Panc1 (cell line): ENCODE data around the gene ESR1. TPM values are rescaled to one million over a fixed set of nuclear protein-coding genes. Genes with fewer than 3 reads are reported as not detected.

Experiments used
- ATAC-seq: fragments of 200-7000 bp; cut with Tn5 transposase; 2 replicates; pipeline ENCODE4 v1.9.1; 2020; ENCODE audit warnings: mild to moderate bottlenecking, moderate library complexity
- BruUV-seq: library from RNA; stranded (reverse); fragments of 400-500 nt; replicated peaks from 2 replicates; lab custom pipeline; 2021; lab: Mats Ljungman, UMichigan
- CTCF ChIA-PET: fragments of 300-600 bp; sonication (Branson Sonifier 250); formaldehyde crosslinking; loops from one replicate; lab custom pipeline; 2022; ENCODE audit warnings: antibody characterized with exemption; lab: Charles Lee
- POLR2A ChIA-PET: fragments of 300-600 bp; sonication (Branson Sonifier 250); formaldehyde crosslinking; loops from one replicate; lab custom pipeline; 2022; ENCODE audit warnings: antibody characterized with exemption; lab: Charles Lee
- DNase-seq: peaks from one replicate; pipeline ENCODE4 v3.0.0-alpha.2; 2010; ENCODE audit warnings: low read depth, low spot score
- H3K27ac ChIP-seq: 2 replicates; pipeline ENCODE4 v1.5.1; 2011; ENCODE audit warnings: mild to moderate bottlenecking, low read length, inconsistent platforms
- H3K27me3 ChIP-seq: fragments of 200-500 bp; sonication (Bioruptor generic); 2 replicates; pipeline ENCODE4 v1.6.0; 2014; ENCODE audit warnings: low read length, inconsistent platforms; ENCODE audit not compliant: control insufficient read depth, insufficient read depth
- H3K36me3 ChIP-seq: fragments of 200-500 bp; sonication (Bioruptor generic); 2 replicates; pipeline ENCODE4 v1.5.1; 2014; ENCODE audit warnings: inconsistent platforms, mild to moderate bottlenecking, low read length, moderate library complexity; ENCODE audit not compliant: control insufficient read depth, insufficient read depth
- H3K4me1 ChIP-seq: 2 replicates; pipeline ENCODE4 v1.5.1; 2011; ENCODE audit warnings: inconsistent platforms, mild to moderate bottlenecking, low read length, moderate library complexity; ENCODE audit not compliant: control insufficient read depth, insufficient read depth
- H3K4me3 ChIP-seq, 2 experiments: 2 replicates each; pipeline ENCODE4 v1.5.1; 2011 to 2012; ENCODE audit warnings: low read depth in 2 of 2, low read length in 2 of 2, mild to moderate bottlenecking in 2 of 2, inconsistent platforms in 1 of 2, moderate library complexity in 1 of 2
- H3K9me3 ChIP-seq: fragments of 200-500 bp; sonication (Bioruptor generic); 2 replicates; pipeline ENCODE4 v1.5.1; 2014; ENCODE audit warnings: low read depth, mild to moderate bottlenecking, inconsistent platforms, low read length, moderate library complexity; ENCODE audit not compliant: control insufficient read depth, insufficient read depth
- CTCF ChIP-seq: fragments of 450-650 bp; IDR thresholded peaks from 2 replicates; pipeline ENCODE4 v1.5.1; 2017; ENCODE audit warnings: mild to moderate bottlenecking
- POLR2AphosphoS5 ChIP-seq: IDR thresholded peaks from 2 replicates; pipeline ENCODE4 v1.6.1; 2012; ENCODE audit warnings: mild to moderate bottlenecking, low read depth, low read length, moderate library complexity
- REST ChIP-seq, 2 experiments: IDR thresholded peaks; 2 replicates each; pipeline ENCODE4 v1.6.1; 2011 to 2012; ENCODE audit warnings: low read depth in 2 of 2, control low read depth in 1 of 2, low read length in 1 of 2, mild to moderate bottlenecking in 1 of 2, moderate library complexity in 1 of 2; ENCODE audit not compliant: insufficient read depth in 1 of 2
- SIN3A ChIP-seq: IDR thresholded peaks from 2 replicates; pipeline ENCODE4 v1.6.1; 2012; ENCODE audit warnings: low read depth, mild to moderate bottlenecking, low read length, moderate library complexity, borderline replicate concordance; ENCODE audit not compliant: insufficient read depth
- TCF7L2 ChIP-seq: IDR thresholded peaks from 2 replicates; pipeline ENCODE4 v1.6.1; 2011; ENCODE audit warnings: mild to moderate bottlenecking, low read depth, low read length, inconsistent platforms
- in situ Hi-C: cut with HindIII; loops from 2 replicates; pipeline ENCODE4 v1.10.0; 2016; ENCODE audit warnings: low sequenced_read_pairs, low pct_unique_long_range_greater_than_20kb
- intact Hi-C: fragments of 100-400 bp; cut with micrococcal nuclease; formaldehyde crosslinking; loops from one replicate; pipeline ENCODE4 v1.10.0; 2022; ENCODE audit not compliant: unreplicated experiment
- total RNA-seq: library from RNA; stranded (reverse); gene quantifications from one replicate; pipeline ENCODE4 v1.2.1, GENCODE V29; 2021; ENCODE audit not compliant: unreplicated experiment

The ESR1 gene
- total RNA-seq, 1 experiment from 2014 or later: 0.03 TPM

- BruUV-seq: no TSS peak
- peaks cover 21% of the 10 kb centered on the region for H3K27me3 ChIP-seq
- no peak overlapping the region for H3K27ac ChIP-seq
- intact Hi-C loops: no loop called here
- in situ Hi-C loops: no loop called here
- POLR2A ChIA-PET: no interaction called here
- no peaks in the 10 kb centered on the region for H3K4me1 ChIP-seq
- no peaks in the 10 kb centered on the region for H3K9me3 ChIP-seq
- H3K36me3 ChIP-seq: no peaks in the 10 kb centered on the region
- CTCF ChIA-PET: no interaction called here
- DNase-seq (no peak), ATAC-seq (no peak)
- no peak overlapping the region for H3K4me3 ChIP-seq
- TF ChIP-seq SIN3A (no peak), REST (IDR thresholded peaks at IDR 0.05; ENCODE audit: insufficient read depth in 1 of 2, low read depth in 2 of 2, low read length in 1 of 2) (no peak), CTCF (no peak), POLR2AphosphoS5 (no peak), TCF7L2 (no peak)
Observed at GRCh38 chr6:151804585-151805285, 2.7 kb upstream of the ESR1 start.

- intact Hi-C loops: no loop called here
- no peak for TF ChIP-seq SIN3A
- no peak for TF ChIP-seq TCF7L2
- TF ChIP-seq POLR2AphosphoS5: no peak
- TF ChIP-seq CTCF: no peak
- no peak for TF ChIP-seq REST (IDR thresholded peaks at IDR 0.05; ENCODE audit: insufficient read depth in 1 of 2, low read depth in 2 of 2, low read length in 1 of 2)
- ChIA-PET POLR2A (no interaction called here), CTCF (no interaction called here)
- Histone ChIP-seq H3K27me3 (peaks cover 27% of the 10 kb centered on the region), H3K9me3 (no peaks in the 10 kb centered on the region), H3K27ac (no peak overlapping the region), H3K36me3 (no peaks in the 10 kb centered on the region), H3K4me3 (no peak overlapping the region), H3K4me1 (no peaks in the 10 kb centered on the region)
- in situ Hi-C loops: no loop called here
- no TSS peak for BruUV-seq
- ATAC-seq: no peak
- no peak for DNase-seq
Observed at GRCh38 chr6:151805286-151805840, 2.1 kb upstream of the ESR1 start.
